GM12865 (cell line): ENCODE measurements around the gene CLN6.

Experiments used
- DNase-seq: peaks from one replicate; pipeline ENCODE4 v3.0.0; 2010; ENCODE audit warnings: low read depth
- H3K4me3 ChIP-seq: 2 replicates; pipeline ENCODE4 v1.5.1; 2011; ENCODE audit warnings: mild to moderate bottlenecking, low read depth, low read length, control low read depth
- TF ChIP-seq, protein P1 (sequence below): IDR thresholded peaks from 2 replicates; pipeline ENCODE4 v1.5.1; 2011; ENCODE audit warnings: low read length, control low read depth, low read depth, inconsistent platforms; ENCODE audit not compliant: insufficient read depth; ENCODE audit errors: missing control alignments

CLN6 gene

DNA sequence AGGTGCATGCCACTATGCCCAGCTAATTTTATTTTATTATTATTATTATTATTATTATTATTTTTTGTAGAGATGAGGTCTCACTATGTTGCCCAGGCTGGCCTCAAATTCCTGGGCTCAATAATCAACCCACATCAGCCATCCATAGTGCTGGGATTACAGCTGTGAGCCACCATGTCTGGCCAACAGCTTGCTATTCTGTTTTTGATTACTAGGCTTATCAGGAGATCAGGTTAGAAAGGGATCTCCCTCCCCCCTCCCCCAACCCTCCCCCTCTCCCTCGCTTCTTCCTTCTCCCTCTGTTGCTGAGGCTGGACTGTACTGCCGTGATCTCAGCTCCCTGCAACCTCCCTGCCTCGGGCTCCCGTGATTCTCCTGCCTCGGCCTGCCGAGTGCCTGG, 8.6 kb downstream of the CLN6 start:
- H3K4me3 ChIP-seq: no peak overlapping the region
- TF ChIP-seq, protein P1, sequence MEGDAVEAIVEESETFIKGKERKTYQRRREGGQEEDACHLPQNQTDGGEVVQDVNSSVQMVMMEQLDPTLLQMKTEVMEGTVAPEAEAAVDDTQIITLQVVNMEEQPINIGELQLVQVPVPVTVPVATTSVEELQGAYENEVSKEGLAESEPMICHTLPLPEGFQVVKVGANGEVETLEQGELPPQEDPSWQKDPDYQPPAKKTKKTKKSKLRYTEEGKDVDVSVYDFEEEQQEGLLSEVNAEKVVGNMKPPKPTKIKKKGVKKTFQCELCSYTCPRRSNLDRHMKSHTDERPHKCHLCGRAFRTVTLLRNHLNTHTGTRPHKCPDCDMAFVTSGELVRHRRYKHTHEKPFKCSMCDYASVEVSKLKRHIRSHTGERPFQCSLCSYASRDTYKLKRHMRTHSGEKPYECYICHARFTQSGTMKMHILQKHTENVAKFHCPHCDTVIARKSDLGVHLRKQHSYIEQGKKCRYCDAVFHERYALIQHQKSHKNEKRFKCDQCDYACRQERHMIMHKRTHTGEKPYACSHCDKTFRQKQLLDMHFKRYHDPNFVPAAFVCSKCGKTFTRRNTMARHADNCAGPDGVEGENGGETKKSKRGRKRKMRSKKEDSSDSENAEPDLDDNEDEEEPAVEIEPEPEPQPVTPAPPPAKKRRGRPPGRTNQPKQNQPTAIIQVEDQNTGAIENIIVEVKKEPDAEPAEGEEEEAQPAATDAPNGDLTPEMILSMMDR: no peak
- DNase-seq: no peak

DNA sequence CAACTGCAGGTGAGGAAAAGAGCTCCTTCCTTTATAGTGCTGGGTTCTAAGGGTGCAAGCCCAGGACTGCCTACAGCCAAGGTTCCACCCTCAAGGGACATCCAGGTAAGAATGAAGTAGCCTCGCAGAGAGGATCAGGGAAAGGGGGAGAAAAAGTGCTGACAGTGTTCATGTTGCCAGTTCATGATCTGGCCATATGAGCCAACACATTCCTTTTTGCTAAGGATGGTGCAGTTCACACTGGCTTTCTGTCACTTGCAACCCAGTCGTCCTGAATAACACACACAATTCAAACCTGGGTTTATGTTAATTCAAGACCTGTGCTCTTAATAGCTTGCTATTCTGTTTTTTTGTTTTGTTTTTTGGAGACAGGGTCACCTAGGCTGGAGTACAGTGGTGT, 9.0 kb downstream of the CLN6 start:
- TF ChIP-seq, protein P1: no peak
- H3K4me3 ChIP-seq: no peak overlapping the region
- DNase-seq: no peak

DNA sequence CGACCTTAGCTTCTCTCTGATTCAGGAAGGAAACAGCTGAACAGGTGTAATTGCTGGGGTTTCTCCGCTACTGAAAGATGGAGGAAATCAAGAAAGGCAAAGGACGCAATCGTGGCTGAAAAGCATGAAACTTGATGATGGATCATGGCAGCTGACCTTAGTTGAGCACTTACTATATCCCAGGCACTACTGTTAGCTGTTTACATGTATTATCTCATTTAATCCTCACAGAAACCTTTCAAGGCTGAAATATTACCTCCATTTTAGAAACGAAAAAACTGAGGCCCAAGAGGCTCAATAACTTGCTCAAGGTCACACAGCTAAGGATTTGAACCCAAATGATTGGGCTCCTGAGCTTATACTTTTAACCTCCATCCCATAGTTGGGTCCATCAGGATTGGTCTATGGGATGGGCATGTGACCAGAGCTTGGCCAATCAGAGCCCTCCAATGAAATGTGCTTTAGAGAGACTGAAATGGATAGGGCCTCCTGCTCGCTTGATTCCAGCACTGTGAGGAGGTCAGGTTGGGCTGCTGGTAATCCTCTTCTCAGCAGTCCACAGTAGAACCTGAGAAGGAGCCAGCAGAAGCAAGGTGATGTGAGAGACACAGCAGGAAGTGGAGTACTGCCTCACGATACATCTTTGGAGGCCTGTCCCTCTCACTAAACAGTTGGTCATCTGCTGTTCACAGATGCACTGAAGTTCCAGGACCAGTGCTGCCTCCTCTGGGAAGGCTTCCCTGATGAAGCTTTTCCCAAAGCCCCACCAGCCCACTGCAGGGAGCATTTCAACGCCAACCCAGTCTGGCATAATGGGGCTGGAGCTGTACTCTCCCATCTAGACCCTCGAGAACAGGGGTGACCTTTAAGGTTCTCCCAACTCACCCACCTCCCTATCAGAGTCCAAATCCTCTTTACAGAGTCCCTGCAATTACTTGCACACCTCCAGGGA, 10.4 kb downstream of the CLN6 start:
- no peak for DNase-seq
- H3K4me3 ChIP-seq: no peak overlapping the region
- TF ChIP-seq, protein P1: no peak

DNA sequence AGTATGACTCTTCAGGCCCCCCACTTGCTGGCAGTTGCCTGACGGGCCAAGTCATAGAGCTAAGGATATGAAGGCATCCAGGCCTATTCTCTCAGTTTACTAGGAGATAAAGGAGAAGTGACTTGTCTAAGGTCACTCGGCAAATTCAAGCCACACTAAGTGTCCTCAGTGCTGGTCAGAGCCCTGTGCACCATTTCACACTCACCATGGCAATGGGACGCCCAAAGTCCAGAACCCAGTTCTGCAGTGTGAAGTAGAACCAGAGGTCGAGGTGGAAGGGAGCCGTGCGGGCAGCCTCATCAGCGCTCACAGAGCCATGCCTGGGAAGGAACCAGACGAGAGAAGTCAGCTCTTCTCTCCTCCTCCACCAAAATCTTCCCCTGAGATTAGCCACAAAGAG, 11.2 kb downstream of the CLN6 start:
- no peak for DNase-seq
- TF ChIP-seq, protein P1: no peak
- H3K4me3 ChIP-seq: no peak overlapping the region

DNA sequence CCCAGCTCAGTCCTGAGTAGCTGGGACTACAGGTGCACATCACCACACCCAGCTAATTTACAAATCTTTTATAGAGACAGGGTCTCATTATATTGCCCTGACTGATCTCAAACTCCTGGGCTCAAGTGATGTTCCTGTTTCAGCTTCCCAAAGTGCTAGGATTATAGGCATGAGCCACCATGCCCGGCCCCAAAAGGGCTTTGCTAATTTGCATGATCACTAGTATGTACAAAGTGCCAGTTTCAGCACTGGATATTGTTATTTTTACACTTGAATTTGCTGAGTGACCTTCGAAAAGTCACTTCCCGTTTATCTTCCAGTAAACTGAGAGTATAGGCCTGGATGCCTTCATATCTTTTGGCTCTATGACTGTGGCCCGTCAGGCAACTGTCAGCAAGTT, 12.2 kb downstream of the CLN6 start:
- no peak for DNase-seq
- H3K4me3 ChIP-seq: no peak overlapping the region
- TF ChIP-seq, protein P1: no peak

DNA sequence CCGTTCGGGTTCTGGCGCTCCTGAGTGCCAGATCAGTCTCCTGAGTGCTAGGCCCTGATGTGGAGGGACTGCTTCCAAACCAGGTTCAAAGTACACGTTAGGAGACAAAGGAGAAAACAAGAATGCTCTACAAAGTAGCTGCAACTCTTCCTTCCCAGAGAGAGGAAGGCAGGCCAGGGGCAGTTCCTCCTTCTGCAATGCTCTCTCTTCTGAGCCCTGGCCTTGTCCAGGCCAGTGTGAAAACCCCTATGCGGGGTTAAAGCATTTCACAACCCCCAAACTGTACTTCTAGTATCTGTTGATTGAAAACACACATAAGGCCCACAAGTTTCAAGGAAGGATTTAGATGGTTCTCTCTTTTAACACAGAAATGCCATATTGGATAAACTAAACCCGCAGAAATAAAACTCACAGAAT, 14.7 kb downstream of the CLN6 start:
- DNase-seq: no peak
- TF ChIP-seq, protein P1: no peak
- H3K4me3 ChIP-seq: no peak overlapping the region
